ENCODE data around the gene KDSR. TPM values are rescaled to one million over a fixed set of nuclear protein-coding genes. Genes with fewer than 3 reads are reported as not detected.

KDSR gene
- total and polyA plus RNA-seq, 9 of the 15 experiments (the other 6 are each of a cell fraction or from before 2014, with no cell fraction given), result 4.0 to 24.7 (median 12.4) TPM

- TF ChIP-seq, protein P1, sequence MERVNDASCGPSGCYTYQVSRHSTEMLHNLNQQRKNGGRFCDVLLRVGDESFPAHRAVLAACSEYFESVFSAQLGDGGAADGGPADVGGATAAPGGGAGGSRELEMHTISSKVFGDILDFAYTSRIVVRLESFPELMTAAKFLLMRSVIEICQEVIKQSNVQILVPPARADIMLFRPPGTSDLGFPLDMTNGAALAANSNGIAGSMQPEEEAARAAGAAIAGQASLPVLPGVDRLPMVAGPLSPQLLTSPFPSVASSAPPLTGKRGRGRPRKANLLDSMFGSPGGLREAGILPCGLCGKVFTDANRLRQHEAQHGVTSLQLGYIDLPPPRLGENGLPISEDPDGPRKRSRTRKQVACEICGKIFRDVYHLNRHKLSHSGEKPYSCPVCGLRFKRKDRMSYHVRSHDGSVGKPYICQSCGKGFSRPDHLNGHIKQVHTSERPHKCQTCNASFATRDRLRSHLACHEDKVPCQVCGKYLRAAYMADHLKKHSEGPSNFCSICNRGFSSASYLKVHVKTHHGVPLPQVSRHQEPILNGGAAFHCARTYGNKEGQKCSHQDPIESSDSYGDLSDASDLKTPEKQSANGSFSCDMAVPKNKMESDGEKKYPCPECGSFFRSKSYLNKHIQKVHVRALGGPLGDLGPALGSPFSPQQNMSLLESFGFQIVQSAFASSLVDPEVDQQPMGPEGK (CRISPR knock-in tag; IDR thresholded peaks at IDR 0.05; ENCODE audit: borderline replicate concordance), result no peak
- no peak for TF ChIP-seq ARID2 (IDR thresholded peaks at IDR 0.05)
- TF ChIP-seq HOXB6 (CRISPR knock-in tag; IDR thresholded peaks at IDR 0.05; ENCODE audit: borderline replicate concordance), result no peak
- no peak for TF ChIP-seq ZNF140 (CRISPR knock-in tag; IDR thresholded peaks at IDR 0.05)
- no peak for TF ChIP-seq XRCC3 (IDR thresholded peaks at IDR 0.05)
Measured at GRCh38 chr18:63348508-63349136, 18.4 kb downstream of the KDSR start (continued).

- H3K4me3 ChIP-seq, result no peak overlapping the region
- POLR2A ChIA-PET, result no interaction called here
- BruUV-seq (replicated peaks), result no TSS peak
- ATAC-seq (no peak), FAIRE-seq (no peak), DNase-seq (ENCODE audit: extremely low read depth in 1 of 4, low spot score in 3 of 4) (no peak)
- in situ Hi-C loops (cut with MboI) (loop anchor here (10.0 kb wide), 1 partner anchor 88 kb away; no protein-coding TSS in a partner anchor), intact Hi-C loops (cut with micrococcal nuclease) (loop anchor here (10.0 kb wide), 1 partner anchor 498 kb away; no protein-coding TSS in a partner anchor)
- H3K79me2 ChIP-seq (ENCODE audit: control insufficient read depth, insufficient read depth, low read length), result no peaks in the 10 kb centered on the region
- no peak overlapping the region for H3K27ac ChIP-seq (ENCODE audit: extremely low read depth, low read depth, low read length)
- no peak overlapping the region for H3K4me2 ChIP-seq (ENCODE audit: insufficient read depth, low read length)
- H3K36me3 ChIP-seq (ENCODE audit: control insufficient read depth, insufficient read depth, low read length), result peaks cover 51% of the 10 kb centered on the region; the same call in 2 of the 3 replicates
- H3K27me3 ChIP-seq (ENCODE audit: control insufficient read depth in 2 of 2, insufficient read depth in 2 of 2, low read length in 2 of 2), result no peaks in the 10 kb centered on the region
- CTCF ChIA-PET (ENCODE audit: low intra/inter-chr PET ratio), result no interaction called here
- WGBS (ENCODE audit: insufficient coverage, low coverage, missing lambda C conversion rate), result 79% methylated on average over 6 of the region's 7 CpGs
- no peaks in the 10 kb centered on the region for H3K9me1 ChIP-seq (ENCODE audit: control insufficient read depth, insufficient read depth, low read length)
- H2AFZ ChIP-seq (ENCODE audit: low read depth, low read length), result no peak overlapping the region
- no peaks in the 10 kb centered on the region for H3K4me1 ChIP-seq (replicated peaks in 1 of 2; ENCODE audit: control insufficient read depth in 2 of 2, insufficient read depth in 2 of 2, low read length in 2 of 2)
- H4K20me1 ChIP-seq (replicated peaks; ENCODE audit: control insufficient read depth, insufficient read depth, low read length), result no peaks in the 10 kb centered on the region
- no peaks in the 10 kb centered on the region for H3K9me3 ChIP-seq (replicated peaks; ENCODE audit: control insufficient read depth, insufficient read depth, low read depth, low read length)
- H3K9ac ChIP-seq (ENCODE audit: insufficient read depth in 1 of 2, low read depth in 2 of 2, low read length in 2 of 2), result no peak overlapping the region
- TF ChIP-seq CBFA2T2 (conservative IDR thresholded peaks at IDR 0.05), result no peak
- no peak for TF ChIP-seq SAFB2 (IDR thresholded peaks at IDR 0.05; ENCODE audit: borderline replicate concordance, low read depth, low read length, severe bottlenecking)
- TF ChIP-seq PHF21A (IDR thresholded peaks at IDR 0.05; ENCODE audit: borderline replicate concordance, low read depth), result no peak
- TF ChIP-seq AFF1 (IDR thresholded peaks at IDR 0.05; ENCODE audit: low read depth in 1 of 2, partially characterized antibody in 2 of 2), result no peak
- TF ChIP-seq, protein P2, sequence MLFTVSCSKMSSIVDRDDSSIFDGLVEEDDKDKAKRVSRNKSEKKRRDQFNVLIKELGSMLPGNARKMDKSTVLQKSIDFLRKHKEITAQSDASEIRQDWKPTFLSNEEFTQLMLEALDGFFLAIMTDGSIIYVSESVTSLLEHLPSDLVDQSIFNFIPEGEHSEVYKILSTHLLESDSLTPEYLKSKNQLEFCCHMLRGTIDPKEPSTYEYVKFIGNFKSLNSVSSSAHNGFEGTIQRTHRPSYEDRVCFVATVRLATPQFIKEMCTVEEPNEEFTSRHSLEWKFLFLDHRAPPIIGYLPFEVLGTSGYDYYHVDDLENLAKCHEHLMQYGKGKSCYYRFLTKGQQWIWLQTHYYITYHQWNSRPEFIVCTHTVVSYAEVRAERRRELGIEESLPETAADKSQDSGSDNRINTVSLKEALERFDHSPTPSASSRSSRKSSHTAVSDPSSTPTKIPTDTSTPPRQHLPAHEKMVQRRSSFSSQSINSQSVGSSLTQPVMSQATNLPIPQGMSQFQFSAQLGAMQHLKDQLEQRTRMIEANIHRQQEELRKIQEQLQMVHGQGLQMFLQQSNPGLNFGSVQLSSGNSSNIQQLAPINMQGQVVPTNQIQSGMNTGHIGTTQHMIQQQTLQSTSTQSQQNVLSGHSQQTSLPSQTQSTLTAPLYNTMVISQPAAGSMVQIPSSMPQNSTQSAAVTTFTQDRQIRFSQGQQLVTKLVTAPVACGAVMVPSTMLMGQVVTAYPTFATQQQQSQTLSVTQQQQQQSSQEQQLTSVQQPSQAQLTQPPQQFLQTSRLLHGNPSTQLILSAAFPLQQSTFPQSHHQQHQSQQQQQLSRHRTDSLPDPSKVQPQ (CRISPR knock-in tag; IDR thresholded peaks at IDR 0.05; ENCODE audit: borderline replicate concordance), result no peak
Measured at GRCh38 chr18:63346480-63347183, 20.4 kb downstream of the KDSR start.
